Mucosa of stomach (tissue), 1 donor: Measurements from ENCODE around the gene POLN.
"Not testable (repeated sequence)": the region's sequence is repeated elsewhere in the genome, so short reads cannot be mapped to it uniquely, and the experiment has no call there.

ENCODE experiments used
- H3K27me3 ChIP-seq: one replicate; pipeline ENCODE4 v1.7.0; 2013; ENCODE audit warnings: mild to moderate bottlenecking, low read length; ENCODE audit not compliant: control insufficient read depth, insufficient read depth
- H3K36me3 ChIP-seq: one replicate; pipeline ENCODE4 v1.7.0; 2013; ENCODE audit warnings: low read length; ENCODE audit not compliant: control insufficient read depth, insufficient read depth
- H3K4me1 ChIP-seq: one replicate; pipeline ENCODE4 v1.7.0; 2013; ENCODE audit warnings: mild to moderate bottlenecking, low read length; ENCODE audit not compliant: control insufficient read depth, insufficient read depth
- H3K4me3 ChIP-seq: one replicate; pipeline ENCODE4 v1.7.0; 2013; ENCODE audit warnings: low read length
- H3K9ac ChIP-seq: one replicate; pipeline ENCODE4 v1.7.0; 2013; ENCODE audit warnings: mild to moderate bottlenecking, low read length, moderate library complexity
- H3K9me3 ChIP-seq: one replicate; pipeline ENCODE4 v1.7.0; 2013; ENCODE audit warnings: mild to moderate bottlenecking, low read length, moderate library complexity; ENCODE audit not compliant: control insufficient read depth
- donor health status: Pancreatic carcinoma.

POLN gene

GRCh38 chr4:2243681-2244380 lies 1.9 kb upstream of the POLN start:
- Histone ChIP-seq H3K9me3 (no peaks in the 10 kb centered on the region), H3K9ac (no peak overlapping the region), H3K36me3 (no peaks in the 10 kb centered on the region), H3K27me3 (no peaks in the 10 kb centered on the region), H3K4me1 (peaks cover 7% of the 10 kb centered on the region), H3K4me3 (no peak overlapping the region)

GRCh38 chr4:2241003-2241402 lies 918 bp downstream of the POLN start:
- H3K4me1 ChIP-seq: peaks cover 7% of the 10 kb centered on the region
- no peaks in the 10 kb centered on the region for H3K9me3 ChIP-seq
- no peaks in the 10 kb centered on the region for H3K27me3 ChIP-seq
- H3K4me3 ChIP-seq: peak overlapping the region; percentile 74
- no peaks in the 10 kb centered on the region for H3K36me3 ChIP-seq
- H3K9ac ChIP-seq: peak overlapping the region; percentile 77

GRCh38 chr4:2236944-2237666 lies 4.8 kb downstream of the POLN start:
- no peak overlapping the region for H3K9ac ChIP-seq
- no peaks in the 10 kb centered on the region for H3K27me3 ChIP-seq
- no peaks in the 10 kb centered on the region for H3K9me3 ChIP-seq
- no peak overlapping the region for H3K4me3 ChIP-seq
- H3K36me3 ChIP-seq: no peaks in the 10 kb centered on the region
- no peaks in the 10 kb centered on the region for H3K4me1 ChIP-seq

- Histone ChIP-seq H3K9ac (no peak overlapping the region), H3K9me3 (no peaks in the 10 kb centered on the region), H3K4me3 (no peak overlapping the region), H3K36me3 (no peaks in the 10 kb centered on the region), H3K4me1 (no peaks in the 10 kb centered on the region), H3K27me3 (no peaks in the 10 kb centered on the region)
These were observed 10.8 kb downstream of the POLN start for GRCh38 chr4:2231082-2231481.

DNA sequence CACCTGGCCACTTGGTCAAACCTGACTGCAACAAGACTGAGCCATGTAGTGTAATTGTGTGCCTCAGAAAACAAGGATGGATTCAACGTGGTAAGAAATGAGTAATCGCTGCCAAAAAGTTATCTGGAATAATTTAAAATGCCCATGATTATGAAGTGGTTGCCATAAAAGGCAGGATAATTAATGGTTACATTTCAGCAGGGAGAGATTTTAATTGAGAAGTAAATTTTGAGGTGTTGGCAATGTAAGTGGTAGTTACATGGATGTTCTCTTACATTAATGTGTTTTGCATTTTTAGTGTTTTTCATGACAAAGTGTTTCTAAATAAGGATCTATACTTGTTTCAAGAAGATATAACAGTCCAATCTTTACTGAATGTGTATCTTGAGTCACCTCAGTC lies 15.7 kb downstream of the POLN start:
- H3K36me3 ChIP-seq: no peaks in the 10 kb centered on the region
- H3K9me3 ChIP-seq: no peaks in the 10 kb centered on the region
- H3K9ac ChIP-seq: no peak overlapping the region
- H3K4me1 ChIP-seq: no peaks in the 10 kb centered on the region
- H3K27me3 ChIP-seq: no peaks in the 10 kb centered on the region
- H3K4me3 ChIP-seq: no peak overlapping the region

GRCh38 chr4:2222838-2223237 lies 19.1 kb downstream of the POLN start:
- Histone ChIP-seq H3K9ac (no peak overlapping the region), H3K36me3 (no peaks in the 10 kb centered on the region), H3K4me3 (no peak overlapping the region), H3K4me1 (peaks cover 7% of the 10 kb centered on the region), H3K27me3 (no peaks in the 10 kb centered on the region), H3K9me3 (no peaks in the 10 kb centered on the region)

- not testable (repeated sequence) for H3K36me3 ChIP-seq, H3K9ac ChIP-seq, H3K4me3 ChIP-seq, H3K4me1 ChIP-seq, H3K9me3 ChIP-seq, H3K27me3 ChIP-seq
These were observed 20.5 kb downstream of the POLN start for GRCh38 chr4:2221378-2221777.

- Histone ChIP-seq H3K4me1 (peaks cover 7% of the 10 kb centered on the region), H3K36me3 (no peaks in the 10 kb centered on the region), H3K27me3 (no peaks in the 10 kb centered on the region), H3K9ac (peak overlapping the region; percentile 41), H3K9me3 (no peaks in the 10 kb centered on the region), H3K4me3 (no peak overlapping the region)
These were observed 21.8 kb downstream of the POLN start for GRCh38 chr4:2220016-2220630.

DNA sequence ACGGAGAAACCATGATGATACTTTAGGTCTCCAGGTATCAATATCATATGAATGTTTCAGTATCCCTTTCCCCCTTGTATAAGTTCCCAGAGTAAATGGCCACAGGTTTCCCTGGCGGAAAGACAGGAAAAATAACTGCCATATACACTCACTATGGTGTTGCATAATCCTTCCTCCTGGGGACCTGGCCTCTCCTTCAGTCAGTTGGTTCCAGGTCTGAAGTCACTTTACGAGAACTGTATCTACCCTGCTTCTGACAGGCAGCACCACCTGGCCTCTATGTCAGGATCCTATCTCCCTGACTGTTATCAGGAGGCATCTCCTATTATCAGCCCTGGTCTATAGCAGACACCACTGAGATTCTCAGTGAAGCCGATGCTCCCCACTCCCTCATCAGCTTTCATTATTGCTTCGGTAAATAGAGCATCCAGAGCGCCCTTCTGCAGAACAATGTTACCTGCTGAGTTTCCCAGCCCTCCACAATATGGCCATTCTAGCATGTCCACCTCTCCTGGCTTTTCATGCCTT lies 22.6 kb downstream of the POLN start:
- no peaks in the 10 kb centered on the region for H3K27me3 ChIP-seq
- H3K36me3 ChIP-seq: no peaks in the 10 kb centered on the region
- peaks cover 7% of the 10 kb centered on the region for H3K4me1 ChIP-seq
- H3K4me3 ChIP-seq: no peak overlapping the region
- peak overlapping the region; percentile 41 for H3K9ac ChIP-seq
- no peaks in the 10 kb centered on the region for H3K9me3 ChIP-seq

DNA sequence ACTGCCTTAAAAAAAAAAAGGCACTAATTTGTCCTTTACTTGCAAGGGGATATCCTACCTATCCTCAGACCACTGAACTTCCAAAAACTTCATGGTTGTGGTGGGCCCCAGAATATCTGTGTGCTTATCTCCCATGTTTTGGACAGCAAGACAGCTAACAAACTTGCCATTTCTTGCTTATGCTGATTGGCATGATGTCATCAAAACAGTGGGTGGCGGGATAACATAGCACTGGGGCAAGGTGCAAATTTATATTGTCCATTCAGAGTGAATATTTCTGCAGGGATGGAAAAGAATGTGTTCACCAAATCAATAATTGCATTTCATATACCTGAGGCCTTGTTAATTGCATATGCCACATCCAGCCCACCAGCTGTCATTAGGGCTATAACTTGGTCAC lies 23.5 kb downstream of the POLN start:
- H3K27me3 ChIP-seq: no peaks in the 10 kb centered on the region
- H3K36me3 ChIP-seq: no peaks in the 10 kb centered on the region
- no peak overlapping the region for H3K4me3 ChIP-seq
- H3K9ac ChIP-seq: no peak overlapping the region
- H3K9me3 ChIP-seq: no peaks in the 10 kb centered on the region
- peaks cover 7% of the 10 kb centered on the region for H3K4me1 ChIP-seq

DNA sequence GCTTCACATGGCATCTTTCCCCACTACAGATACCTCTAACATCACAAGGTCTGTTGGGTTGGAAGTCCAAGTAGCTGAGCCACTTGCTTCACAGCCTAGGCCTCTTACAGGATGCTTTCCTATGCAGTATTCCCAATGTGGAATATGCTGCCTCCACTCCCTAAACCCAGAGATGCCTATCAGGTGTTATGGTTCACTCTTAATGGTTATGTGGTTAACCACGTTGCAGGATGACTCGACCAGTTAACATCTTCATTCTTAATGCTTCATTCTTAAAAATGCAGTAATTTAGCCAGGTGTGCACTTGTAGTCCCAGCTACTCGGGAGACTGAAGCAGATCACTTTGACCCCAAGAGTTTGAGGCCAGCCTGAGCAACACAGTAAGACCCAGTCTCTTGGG lies 24.2 kb downstream of the POLN start:
- H3K9me3 ChIP-seq: no peaks in the 10 kb centered on the region
- H3K36me3 ChIP-seq: no peaks in the 10 kb centered on the region
- no peaks in the 10 kb centered on the region for H3K27me3 ChIP-seq
- H3K4me3 ChIP-seq: no peak overlapping the region
- peaks cover 7% of the 10 kb centered on the region for H3K4me1 ChIP-seq
- no peak overlapping the region for H3K9ac ChIP-seq

DNA sequence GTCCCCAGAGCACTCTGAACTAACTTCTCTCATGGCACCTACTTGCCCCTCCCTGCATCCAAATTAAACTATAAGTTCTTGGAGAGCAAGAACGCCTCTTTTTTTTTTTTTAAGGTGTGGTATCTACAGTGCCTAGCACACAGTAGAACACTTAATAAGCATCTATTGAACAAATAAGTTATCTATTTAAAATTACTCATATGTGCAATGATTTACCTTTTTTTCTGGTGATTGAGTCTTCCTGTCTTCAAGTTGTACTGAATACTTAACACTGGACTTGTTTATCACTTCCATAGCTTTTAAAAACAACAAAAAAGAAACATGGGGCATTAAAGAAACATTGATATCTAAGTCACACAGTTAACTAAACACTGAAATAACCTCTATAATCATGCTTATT lies 29.1 kb downstream of the POLN start:
- Histone ChIP-seq H3K27me3 (no peaks in the 10 kb centered on the region), H3K36me3 (no peaks in the 10 kb centered on the region), H3K4me3 (no peak overlapping the region)

More for the DNA sequence above, 29.1 kb downstream of the POLN start:
- Histone ChIP-seq H3K4me1 (no peaks in the 10 kb centered on the region), H3K9me3 (no peaks in the 10 kb centered on the region), H3K9ac (no peak overlapping the region)
